Kidney (tissue), 14 donors: ENCODE data around the gene DSTN. TPM values are rescaled to one million over a fixed set of nuclear protein-coding genes. Genes with fewer than 3 reads are reported as not detected.

ENCODE experiments used
- DNase-seq, 5 donors: peaks; one replicate each; pipeline ENCODE4 v3.0.0-alpha.2; 2013 to 2020
- FAIRE-seq: peaks from 2 replicates; lab custom pipeline; 2012; peaks lifted over from hg19 to GRCh38; lab: Jason Lieb, UNC
- H3K27ac ChIP-seq, 2 donors: one replicate each; pipeline ENCODE4 v1.7.0; 2013; ENCODE audit warnings: low read depth in 2 of 2, low read length in 2 of 2, inconsistent platforms in 1 of 2
- H3K27me3 ChIP-seq: one replicate; pipeline ENCODE4 v1.7.1; 2013; ENCODE audit warnings: low read length, inconsistent platforms; ENCODE audit not compliant: control insufficient read depth, insufficient read depth
- H3K36me3 ChIP-seq, 3 donors: one replicate each; pipeline versions ENCODE4 v1.7.0 to v1.7.1; 2013; ENCODE audit warnings: low read length in 3 of 3, control low read depth in 1 of 3, inconsistent platforms in 1 of 3; ENCODE audit not compliant: insufficient read depth in 3 of 3, control insufficient read depth in 2 of 3
- H3K4me1 ChIP-seq, 3 donors: one replicate each; pipeline versions ENCODE4 v1.7.0 to v1.7.1; 2013; ENCODE audit warnings: low read length in 3 of 3, inconsistent platforms in 1 of 3, low read depth in 1 of 3; ENCODE audit not compliant: control insufficient read depth in 2 of 3, insufficient read depth in 2 of 3
- H3K4me3 ChIP-seq, 3 donors: one replicate each; pipeline versions ENCODE4 v1.7.0 to v1.8.1; 2013; ENCODE audit warnings: low read length in 3 of 3, control low read depth in 1 of 3, inconsistent platforms in 1 of 3
- H3K9ac ChIP-seq, 3 donors: one replicate each; pipeline versions ENCODE4 v1.7.0 to v1.7.1; 2013; ENCODE audit warnings: low read length in 3 of 3, control low read depth in 1 of 3, inconsistent platforms in 1 of 3
- H3K9me3 ChIP-seq, 3 donors: one replicate each; pipeline versions ENCODE4 v1.7.0 to v1.7.1; 2013; ENCODE audit warnings: low read length in 3 of 3, control low read depth in 1 of 3, inconsistent platforms in 1 of 3; ENCODE audit not compliant: control insufficient read depth in 2 of 3, insufficient read depth in 1 of 3
- intact Hi-C: fragments of 100-400 bp; cut with DNase I; formaldehyde crosslinking; loops from one replicate; pipeline ENCODE4 v1.11.1; 2022
- polyA plus RNA-seq: library from polyadenylated mRNA; stranded (reverse); fragments of 350-450 nt; fragmentation: Illumina TruSeq; extraction: RNeasy Lipid Tissue Mini Kit (QIAGEN cat#74804); gene quantifications from one replicate; pipeline ENCODE4 v1.2.3, GENCODE V29; 2014; ENCODE audit warnings: low read depth, low replicate concordance; ENCODE audit not compliant: insufficient read depth
- total RNA-seq: library from RNA; stranded (reverse); fragmentation: NEBNext Ultra II Directional; extraction: Animal tissue kit (Norgen Biotek cat#: 25700); gene quantifications from one replicate; pipeline ENCODE4 v1.2.1, GENCODE V29; 2021
- TF ChIP-seq, protein P1 (sequence below): IDR thresholded peaks from 3 replicates; pipeline ENCODE4 v1.5.1; 2012; ENCODE audit warnings: mild to moderate bottlenecking, moderate library complexity, borderline replicate concordance; ENCODE audit not compliant: insufficient read depth; ENCODE audit errors: extremely low read depth
- donor health status: control.
- donor health status: control.
- donor health status: control.
- donor health status: control.
- donor health status: control.
- donor health status: DM: yes; HTN: yes; CAD: no.
- donor health status: Normal renal cell carcinoma (clear cell type).

Gene DSTN
- total and polyA plus RNA-seq, 2 donors from 2014 or later: 409 to 525 TPM

DNA sequence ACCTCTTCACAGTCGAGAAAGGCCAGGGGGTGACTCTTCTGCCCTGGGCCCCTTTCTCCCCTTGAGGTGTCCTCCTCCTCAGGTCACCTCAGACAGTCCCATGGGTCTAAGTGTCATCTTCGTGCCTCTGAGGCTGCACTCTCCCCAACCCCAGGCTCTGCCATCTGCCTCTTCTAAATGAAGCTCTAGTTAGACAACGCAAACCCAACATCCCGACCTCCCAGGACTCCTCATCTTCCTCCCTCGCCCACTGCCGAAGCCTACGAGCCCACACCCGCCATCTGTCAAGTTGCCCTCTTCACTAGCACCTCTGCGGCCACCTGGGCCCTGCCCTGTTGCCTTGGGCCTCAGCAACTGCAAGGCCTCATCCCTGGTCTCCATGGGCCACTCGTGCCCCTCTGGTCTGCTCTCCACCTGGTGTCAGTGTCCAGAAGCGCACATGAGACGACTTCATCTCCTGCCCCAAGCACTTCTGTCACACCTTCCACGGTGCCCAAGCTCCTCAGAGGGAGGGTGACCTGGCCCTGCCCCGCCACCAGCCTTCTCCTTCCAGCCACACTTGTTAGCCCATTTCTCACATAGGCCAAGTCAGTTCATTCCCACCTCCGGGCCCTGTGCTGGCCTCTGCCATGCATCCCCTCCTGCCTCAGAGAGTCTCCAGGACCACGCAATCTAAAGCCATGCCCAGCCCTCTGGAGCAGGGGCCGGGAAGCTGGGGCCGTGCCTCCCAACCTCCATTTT, 58.4 kb downstream of the DSTN start:
- FAIRE-seq: no peak
- no peaks in the 10 kb centered on the region for H3K9me3 ChIP-seq
- no peak overlapping the region for H3K9ac ChIP-seq
- peak in 1 of 5 donors; percentile 67 for DNase-seq
- intact Hi-C loops: no loop called here
- H3K4me1 ChIP-seq: no peaks in the 10 kb centered on the region
- no peak overlapping the region for H3K27ac ChIP-seq
- TF ChIP-seq, protein P1, sequence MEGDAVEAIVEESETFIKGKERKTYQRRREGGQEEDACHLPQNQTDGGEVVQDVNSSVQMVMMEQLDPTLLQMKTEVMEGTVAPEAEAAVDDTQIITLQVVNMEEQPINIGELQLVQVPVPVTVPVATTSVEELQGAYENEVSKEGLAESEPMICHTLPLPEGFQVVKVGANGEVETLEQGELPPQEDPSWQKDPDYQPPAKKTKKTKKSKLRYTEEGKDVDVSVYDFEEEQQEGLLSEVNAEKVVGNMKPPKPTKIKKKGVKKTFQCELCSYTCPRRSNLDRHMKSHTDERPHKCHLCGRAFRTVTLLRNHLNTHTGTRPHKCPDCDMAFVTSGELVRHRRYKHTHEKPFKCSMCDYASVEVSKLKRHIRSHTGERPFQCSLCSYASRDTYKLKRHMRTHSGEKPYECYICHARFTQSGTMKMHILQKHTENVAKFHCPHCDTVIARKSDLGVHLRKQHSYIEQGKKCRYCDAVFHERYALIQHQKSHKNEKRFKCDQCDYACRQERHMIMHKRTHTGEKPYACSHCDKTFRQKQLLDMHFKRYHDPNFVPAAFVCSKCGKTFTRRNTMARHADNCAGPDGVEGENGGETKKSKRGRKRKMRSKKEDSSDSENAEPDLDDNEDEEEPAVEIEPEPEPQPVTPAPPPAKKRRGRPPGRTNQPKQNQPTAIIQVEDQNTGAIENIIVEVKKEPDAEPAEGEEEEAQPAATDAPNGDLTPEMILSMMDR: no peak
- H3K27me3 ChIP-seq: no peaks in the 10 kb centered on the region
- H3K4me3 ChIP-seq: no peak overlapping the region
- peaks cover 5 to 65% (median 40%) of the 10 kb centered on the region in 3 donors for H3K36me3 ChIP-seq

DNA sequence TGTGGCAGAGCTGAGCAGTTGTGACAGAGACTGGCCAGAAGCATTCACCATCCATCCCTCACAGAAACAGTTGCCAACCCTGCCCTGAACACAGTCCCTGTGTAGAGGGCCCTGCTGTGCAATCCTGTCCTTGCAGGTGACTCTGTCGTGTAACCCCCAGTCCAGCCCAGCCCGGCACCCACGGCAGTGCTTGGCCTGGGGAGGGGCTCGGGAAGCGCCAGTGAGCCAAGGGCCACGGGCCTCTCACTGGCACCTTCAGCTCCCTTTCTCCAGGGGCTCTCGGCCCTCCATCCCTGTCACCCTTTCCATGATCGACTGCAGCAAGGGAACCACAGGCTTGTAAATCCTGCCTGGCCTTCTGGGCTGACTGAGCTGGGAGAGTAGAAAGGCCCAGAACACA, 59.1 kb downstream of the DSTN start:
- Histone ChIP-seq H3K4me1 (no peaks in the 10 kb centered on the region), H3K4me3 (no peak overlapping the region), H3K27me3 (no peaks in the 10 kb centered on the region), H3K9ac (no peak overlapping the region), H3K36me3 (peaks cover 5 to 65% (median 41%) of the 10 kb centered on the region in 3 donors), H3K27ac (no peak overlapping the region), H3K9me3 (no peaks in the 10 kb centered on the region)
- DNase-seq (peak in 1 of 5 donors; percentile 34), FAIRE-seq (no peak)
- TF ChIP-seq, protein P1: no peak
- intact Hi-C loops: no loop called here

- peak in 1 of 5 donors; percentile 67 for DNase-seq
- no peaks in the 10 kb centered on the region for H3K27me3 ChIP-seq
- H3K4me1 ChIP-seq: peaks cover 0 to 4% (median 0%) of the 10 kb centered on the region in 3 donors
- TF ChIP-seq, protein P1: no peak
- intact Hi-C loops: no loop called here
- FAIRE-seq: no peak
- H3K9ac ChIP-seq: no peak overlapping the region
- H3K4me3 ChIP-seq: no peak overlapping the region
- H3K27ac ChIP-seq: no peak overlapping the region
- H3K36me3 ChIP-seq: peaks cover 2 to 65% (median 40%) of the 10 kb centered on the region in 3 donors
- no peaks in the 10 kb centered on the region for H3K9me3 ChIP-seq
Measured at GRCh38 chr20:17629678-17630089, 59.8 kb downstream of the DSTN start.
